ENCODE results near the gene IL17REL. TPM values are rescaled to one million over a fixed set of nuclear protein-coding genes. Genes with fewer than 3 reads are reported as not detected.

IL17REL gene
- total RNA-seq, 1 experiment from 2014 or later, result not detected

DNA sequence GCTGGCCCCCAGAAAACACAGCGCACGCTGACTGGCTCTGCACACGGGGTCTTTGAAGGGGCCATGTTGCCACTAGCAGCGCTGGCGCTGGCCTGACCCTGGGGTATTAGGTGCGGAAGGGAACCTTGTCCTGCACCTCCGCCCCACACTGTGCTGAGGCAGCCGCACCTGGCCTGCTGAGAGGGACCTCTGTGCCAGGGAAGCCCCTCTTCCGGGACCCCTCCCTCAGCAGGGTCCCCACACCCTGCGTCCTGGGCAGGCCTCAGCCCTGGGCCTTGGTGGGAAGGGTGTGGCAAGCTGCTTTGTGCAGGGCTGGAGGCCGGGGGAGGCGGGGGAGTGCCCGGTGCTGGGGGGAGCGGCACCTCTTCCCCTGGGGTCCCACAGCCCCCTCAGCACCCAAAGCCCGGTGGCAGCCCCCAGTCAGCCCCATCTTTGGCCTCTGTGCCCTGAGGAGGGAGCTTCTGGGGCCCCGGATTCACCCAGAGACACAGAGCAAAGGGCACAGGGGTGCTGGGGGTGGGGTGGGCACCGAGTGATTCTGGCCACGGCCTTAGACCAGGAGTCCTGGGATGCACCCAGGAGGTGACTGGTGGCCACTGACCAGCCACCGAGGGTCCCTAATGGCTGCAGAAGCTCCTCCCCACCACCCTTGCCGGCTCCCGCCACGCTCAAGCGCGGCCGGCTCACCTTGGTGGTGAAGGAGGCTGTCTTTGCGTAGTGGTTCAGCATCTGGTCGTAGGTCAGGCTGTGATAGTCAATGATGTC is 34.1 kb upstream of the IL17REL start:
- no peak for DNase-seq (ENCODE audit: low read depth)

DNA sequence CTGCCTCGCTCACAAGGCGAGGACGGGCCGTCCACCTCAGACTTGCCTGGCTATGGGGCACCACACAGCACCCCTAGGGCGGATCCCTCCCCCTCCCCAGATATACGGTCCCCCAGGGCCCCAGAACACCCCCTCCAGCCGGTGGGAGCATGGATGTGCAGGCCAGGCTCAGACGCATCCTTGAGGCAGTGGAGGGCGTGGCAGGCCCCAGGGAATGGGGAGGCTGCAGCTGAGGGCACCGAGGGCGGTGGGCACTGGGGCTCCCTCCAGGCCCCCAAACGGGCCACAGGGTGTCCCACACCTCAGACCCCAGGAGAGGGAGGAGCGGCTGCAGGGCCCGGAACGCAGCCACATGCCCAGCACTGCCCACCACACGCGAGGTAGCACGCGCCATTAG is 33.5 kb upstream of the IL17REL start:
- no peak for DNase-seq (ENCODE audit: low read depth)

DNA sequence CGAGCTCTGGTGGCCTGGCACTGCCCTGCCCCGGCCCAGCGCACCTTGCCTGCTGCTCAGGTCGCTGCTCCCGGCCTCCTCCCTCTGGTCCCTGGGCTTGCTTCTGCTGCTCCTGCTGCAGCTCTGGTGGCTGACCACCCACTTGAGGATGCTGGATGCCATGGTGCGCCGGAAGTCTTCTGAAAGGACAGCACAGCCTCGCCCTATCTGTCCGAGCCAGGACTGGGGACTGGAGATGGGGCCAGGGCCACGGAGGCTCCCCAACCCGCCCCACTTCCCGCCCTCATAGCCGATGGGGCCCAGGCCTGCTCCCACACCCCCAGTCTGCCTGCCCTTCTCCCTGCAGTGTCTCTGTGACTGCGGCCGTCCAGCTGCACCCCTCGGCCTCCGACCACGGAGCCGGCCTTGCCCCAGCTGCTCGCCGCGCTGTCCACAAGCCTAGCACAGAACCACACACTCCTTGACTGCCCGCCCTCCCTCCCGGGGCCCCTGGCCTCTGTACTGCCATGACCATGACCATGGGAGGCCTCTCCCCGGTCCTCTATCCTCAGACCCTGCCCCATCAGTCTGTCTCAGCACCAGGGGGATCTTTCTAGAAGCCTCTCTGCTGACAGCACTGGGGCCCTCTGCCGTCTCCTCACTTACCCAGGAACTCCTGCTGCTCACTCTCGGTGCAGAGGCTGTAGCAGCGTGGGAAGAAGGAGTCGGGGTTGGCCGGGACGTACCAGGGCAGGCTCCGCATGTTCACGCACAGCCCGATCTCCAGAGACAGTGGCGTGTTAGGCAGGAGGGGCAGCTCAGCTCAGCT is 32.9 kb upstream of the IL17REL start:
- no peak for DNase-seq (ENCODE audit: low read depth)

DNA sequence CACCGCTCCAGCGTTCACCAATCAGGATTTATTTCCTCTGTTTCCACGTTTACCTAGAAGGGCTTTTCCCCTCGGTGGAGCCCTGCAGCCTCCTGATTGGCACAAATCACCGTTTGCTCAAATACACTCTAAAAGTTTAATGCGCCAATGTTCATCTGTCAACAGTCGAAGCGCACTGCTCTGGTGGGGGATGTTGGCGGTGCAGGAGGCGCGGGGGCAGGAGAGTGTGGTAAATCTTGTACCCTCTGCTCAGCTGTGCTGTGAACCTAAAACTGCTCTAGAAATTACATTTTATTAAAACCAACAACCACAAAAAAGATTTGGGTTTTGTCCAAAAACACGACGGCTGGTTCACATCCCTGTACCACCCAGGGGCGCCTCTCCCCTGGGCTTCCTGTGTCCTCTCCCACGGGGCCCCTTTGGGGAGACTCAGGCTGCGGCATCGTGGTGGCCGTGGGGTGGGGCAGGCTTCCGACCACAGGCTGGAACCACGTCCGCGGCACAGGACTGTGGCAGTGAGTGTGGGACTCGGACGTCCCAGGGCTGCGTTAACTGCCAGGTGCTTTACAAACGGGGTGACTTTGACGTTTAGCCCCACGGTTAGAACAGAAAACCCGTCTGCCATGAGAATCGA is 32.0 kb upstream of the IL17REL start:
- DNase-seq (ENCODE audit: low read depth), result no peak

DNA sequence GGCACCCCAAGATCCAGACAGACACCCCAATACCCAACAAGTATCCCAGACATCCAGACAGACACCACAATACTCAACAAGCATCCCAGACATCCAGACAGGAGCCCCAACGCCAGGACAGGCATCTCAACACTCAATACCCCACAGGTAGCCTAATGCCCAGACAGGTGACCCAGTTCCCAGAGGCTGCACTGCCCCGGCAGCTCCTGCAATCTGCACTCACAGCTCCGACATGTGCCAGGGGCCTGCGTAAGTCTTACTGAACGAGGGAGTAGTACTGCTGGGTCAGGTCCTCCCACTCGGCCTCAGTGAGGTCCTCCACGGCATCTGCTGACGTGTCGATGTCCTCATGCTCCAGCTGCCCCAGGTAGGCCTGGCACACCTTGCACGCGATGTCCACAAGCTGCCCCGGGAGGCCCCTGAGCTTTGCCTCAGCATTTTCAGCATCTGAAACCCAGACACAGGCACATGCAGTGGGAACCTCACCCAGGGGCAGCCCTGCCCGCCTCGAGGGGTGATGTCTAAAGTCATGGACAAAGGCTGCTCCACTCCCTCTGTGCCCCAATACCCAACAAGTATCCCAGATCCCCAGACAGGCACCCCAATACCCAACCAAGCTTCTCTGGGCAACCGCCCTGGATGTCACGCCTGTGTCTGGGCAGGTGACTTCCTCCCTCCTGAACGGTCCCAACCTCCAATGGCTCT is 28.9 kb upstream of the IL17REL start:
- no peak for DNase-seq (ENCODE audit: low read depth)

DNA sequence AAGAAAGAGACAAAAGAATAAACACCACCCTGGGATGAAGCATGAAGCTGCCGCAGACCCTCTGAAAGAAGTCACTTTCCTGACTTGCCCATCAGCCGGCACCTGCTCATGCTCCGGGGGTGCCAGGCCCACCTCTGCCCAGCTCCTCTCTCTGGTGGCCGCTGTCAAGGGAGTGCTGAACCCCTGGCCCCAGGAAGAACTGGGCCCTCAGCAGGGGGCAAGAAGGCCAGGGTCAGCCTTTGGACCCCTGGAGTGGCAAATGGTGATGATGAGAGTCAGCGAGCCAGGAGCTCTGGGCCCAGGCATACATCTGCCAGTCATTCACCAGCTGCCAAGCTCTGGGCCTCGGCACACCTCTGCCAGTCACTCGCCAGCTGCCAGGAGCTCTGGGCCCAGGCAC is 28.2 kb upstream of the IL17REL start:
- DNase-seq (ENCODE audit: low read depth), result no peak

DNA sequence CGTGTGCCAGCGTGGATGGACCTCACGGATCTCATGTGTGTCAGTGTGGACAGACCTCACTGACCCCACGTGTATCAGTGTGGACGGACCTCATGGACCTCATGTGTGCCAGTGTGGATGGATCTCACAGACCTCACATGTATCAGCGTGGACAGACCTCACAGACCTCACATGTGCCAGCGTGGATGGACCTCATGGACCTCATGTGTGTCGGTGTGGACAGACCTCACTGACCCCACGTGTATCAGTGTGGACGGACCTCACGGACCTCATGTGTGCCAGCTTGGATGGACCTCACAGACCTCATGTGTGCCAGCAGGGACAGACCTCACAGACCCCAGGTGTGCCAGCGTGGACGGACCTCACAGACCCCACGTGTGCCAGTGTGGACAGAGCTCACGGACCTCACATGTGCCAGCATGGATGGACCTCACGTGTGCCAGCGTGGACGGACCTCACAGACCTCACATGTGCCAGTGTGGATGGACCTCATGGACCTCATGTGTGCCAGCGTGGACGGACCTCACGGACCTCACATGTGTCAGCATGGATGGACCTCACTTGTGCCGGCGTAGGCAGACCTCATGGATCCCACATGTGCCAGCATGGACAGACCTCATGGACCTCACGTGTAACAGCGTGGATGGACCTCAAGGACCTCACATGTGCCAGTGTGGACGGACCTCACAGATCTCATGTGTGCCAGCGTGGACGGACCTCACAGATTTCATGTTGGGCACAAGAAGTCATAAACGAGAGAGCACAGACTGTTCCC is 27.3 kb upstream of the IL17REL start:
- DNase-seq (ENCODE audit: low read depth), result no peak

DNA sequence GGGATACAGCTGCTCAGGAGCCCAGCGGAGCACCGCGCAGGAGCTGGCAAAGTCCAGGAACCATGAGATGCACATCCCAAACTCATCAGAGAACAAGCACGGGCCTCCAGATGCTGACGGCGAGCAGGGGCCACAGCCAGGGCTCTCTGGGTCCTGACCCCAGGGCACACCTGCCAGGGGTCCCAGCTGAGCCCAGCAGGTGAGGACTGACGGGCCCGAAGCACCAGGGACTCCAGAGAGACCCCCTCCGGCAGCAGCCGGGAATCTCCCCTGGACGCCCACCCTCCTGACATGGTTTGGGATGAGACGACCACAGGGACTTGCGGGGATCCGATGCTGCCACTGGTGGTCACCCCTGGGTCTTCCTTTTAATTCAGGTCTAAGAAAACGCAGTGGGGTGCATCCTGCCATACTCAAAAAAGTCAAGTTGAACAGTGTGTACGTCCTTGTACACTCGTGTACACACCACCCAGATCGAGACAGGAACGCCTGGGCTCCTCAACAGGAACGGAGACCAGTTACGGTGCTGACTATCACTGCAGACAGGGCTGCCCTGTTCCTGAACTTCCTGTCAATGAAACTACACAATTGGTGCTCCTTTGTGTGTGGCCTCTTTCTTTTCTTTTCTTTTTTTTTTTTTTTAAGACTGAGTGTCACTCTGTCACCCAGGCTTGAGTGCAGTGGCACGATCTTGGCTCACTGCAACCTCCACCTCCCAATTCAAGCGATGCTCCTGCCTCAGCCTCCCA is 23.6 kb upstream of the IL17REL start:
- no peak for DNase-seq (ENCODE audit: low read depth)

DNA sequence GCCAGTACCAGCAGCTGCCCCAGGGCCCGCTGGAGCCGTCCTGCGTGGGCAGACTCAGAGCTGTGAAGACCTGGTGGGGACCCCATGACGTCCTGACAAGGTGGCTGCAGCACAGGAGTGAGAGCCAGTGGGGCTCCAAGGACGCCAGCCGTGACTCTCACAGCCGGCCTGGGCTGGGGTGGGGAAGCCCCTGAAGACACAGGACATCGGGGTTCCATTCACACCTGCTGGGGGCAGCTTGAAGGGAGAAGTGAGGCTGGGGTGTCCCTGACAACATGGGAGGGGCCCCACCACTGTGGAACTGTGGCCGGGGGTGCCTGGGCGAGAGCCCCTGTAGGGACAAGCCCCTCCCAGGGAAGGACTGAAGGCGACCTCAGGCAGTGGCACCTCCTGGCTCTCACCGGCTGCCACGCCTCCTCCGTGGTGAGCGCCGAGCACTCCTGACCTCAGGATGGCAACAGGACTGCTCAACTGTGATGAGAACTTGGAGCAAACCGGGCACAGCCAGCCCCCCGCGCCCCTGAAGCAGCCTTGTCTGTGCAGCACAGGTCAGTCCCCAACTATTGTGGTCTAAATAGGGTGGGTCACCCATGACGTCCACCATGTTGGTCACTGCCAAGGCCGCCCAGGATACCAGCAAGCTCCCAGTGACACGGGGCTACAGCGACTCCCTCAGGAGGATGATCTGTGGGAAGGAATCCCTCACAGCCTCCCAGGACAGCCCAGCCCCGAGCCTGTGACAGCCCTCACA is 22.7 kb upstream of the IL17REL start:
- DNase-seq (ENCODE audit: low read depth), result no peak

DNA sequence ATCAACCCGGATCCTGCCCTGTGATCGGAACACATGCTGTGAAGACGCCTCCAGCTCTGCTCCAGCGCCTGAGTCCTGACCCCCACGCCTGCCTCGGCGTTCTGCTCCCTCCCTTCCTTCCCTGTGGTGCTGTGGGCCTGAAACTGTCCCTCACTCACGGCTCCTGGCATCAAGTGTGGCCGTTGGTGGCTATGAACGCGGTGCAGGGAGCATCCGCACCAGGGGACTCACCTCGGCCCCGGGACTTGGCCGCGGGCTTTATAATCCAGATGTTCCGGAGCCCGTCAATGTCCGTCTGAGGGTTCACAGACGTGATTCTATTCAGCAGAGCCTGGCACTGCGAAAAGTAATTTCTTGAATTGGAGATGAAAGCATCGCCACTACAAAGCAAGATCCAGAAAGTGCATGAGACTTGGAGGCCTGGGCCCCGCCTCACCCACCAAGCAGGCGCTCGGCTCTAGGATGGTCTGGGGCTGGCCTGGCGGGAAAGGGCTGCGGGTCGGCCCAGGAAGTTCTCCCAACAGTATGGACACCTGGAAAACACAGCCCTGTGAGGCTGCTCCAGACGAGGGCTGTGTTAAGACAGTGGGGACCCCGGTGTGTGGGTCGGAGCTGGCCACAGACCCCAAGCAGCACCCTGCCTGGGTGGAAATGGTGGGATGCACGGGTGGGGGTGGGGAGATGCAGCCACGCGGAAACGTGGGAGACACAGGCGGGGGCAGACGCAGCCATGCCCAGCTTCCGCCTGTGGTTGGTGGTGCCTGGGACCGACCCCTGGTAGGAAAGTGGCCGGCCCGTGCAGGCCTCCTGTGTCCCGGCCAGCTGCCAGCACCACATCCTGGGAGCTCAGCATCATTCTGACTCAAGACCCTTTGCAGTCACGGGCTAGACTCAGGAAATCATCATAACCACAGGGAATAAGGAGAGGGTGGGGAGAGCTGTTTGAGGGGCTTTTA is 21.8 kb upstream of the IL17REL start:
- no peak for DNase-seq (ENCODE audit: low read depth)

DNA sequence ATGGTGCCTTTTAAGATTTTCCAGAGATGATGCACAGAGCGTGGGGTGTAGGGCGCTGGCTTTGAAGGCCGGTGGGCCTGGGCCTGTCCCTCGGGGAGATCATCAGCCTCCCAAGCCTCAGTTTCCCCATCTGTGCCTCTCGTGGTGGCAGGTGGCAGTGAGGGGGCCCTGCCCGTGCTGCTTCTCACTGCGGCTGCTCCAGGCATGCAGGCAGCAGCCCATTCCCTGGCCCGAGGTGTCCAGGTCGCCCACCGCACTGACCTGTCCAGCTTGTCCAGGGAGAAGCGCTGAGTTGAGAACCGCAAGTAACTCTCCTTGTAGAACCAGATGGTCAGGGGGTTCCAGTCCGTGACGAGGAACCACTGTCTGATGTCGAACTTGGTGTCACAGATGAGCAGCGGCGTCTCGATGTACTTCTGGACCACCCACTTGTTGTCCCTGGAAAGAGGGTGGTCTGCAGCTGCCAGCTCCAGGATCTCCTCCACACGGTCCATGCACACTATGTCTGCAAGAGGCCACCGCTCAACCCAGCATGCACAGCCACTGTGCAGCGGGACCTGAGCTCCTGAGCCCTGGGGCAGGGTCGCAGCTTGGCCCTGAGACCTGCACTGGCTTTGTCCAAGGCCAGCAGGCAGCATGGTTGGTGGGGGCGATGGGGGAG is 20.5 kb upstream of the IL17REL start:
- no peak for DNase-seq (ENCODE audit: low read depth)

DNA sequence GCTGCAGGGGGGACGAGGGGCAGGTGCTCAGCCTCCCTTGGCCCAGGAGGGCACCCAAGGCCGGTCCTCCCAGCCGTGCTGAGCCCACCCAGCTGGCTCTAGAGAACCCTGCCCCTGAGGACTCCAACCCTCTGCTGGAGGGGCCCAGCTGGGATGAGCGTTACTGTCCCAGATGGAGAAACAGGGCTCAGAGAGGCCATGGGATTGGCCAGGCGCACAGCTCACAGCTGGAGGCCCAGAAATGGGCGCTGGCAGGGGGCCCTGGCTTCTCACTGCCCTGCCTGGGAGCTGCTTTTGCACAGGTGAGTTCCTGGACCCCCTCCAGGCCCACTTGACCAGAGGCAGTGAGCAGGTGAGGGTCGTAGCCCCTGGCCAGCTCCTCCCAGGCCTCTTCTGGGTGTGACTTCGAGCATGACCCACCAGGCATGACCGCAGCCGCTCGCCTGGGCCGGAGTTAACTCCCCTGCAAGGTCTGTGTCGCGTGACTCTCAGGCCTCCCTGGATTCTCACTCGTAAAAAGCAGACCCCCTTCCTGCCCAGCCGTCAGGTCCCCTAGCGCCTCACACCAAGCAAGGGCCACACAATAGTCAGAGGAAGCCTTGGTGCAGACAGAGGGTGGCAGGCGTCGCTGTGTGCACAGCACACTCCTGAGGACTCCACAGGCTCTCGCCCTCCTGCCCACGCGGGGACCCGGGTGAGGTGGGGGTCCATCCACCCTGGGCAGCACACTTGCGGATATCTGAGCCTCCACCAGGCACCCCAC is 19.7 kb upstream of the IL17REL start:
- no peak for DNase-seq (ENCODE audit: low read depth)

DNA sequence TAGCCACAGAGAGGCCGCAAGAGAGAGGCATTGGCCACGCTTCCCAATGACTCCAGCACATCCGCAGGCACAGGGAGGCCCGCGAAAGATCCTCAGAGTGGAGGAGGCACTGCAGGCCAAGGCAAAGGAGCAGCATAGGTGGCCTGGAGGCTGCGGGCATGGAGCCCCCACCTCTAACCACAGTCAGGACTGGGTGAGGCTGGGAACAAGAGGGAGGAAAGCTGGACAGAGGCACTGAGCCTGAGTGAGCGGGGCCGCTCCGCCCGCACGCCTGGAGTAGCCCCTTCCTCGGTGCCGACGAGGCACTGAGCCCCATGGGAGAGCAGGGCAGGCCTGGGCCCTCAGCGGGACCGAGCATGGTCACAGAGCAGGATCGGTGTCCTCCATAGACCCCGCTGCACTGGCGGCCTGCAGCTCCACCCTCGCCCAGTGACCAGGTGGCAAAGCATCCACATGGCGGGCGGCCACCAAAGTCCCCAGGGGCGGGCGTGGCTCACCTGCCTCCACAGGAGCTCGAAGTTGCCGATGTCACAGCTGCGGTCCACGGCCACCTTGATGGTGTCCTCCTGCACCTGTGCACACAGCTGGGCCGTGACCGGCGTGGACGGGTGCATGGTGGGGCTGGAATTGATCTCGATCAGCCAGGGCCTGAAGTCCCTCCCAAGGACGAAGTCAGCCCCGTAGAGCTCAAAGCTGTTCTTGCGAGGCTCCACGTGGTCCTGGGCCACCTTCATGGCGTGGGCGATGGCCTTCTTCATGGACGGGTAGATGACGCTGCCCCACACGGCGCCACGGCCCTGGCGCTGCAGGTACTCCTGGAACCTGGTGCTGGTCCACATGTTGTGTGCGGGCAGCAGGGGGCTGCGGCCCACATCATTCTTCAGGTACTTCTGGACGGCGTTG is 18.9 kb upstream of the IL17REL start:
- no peak for DNase-seq (ENCODE audit: low read depth)

DNA sequence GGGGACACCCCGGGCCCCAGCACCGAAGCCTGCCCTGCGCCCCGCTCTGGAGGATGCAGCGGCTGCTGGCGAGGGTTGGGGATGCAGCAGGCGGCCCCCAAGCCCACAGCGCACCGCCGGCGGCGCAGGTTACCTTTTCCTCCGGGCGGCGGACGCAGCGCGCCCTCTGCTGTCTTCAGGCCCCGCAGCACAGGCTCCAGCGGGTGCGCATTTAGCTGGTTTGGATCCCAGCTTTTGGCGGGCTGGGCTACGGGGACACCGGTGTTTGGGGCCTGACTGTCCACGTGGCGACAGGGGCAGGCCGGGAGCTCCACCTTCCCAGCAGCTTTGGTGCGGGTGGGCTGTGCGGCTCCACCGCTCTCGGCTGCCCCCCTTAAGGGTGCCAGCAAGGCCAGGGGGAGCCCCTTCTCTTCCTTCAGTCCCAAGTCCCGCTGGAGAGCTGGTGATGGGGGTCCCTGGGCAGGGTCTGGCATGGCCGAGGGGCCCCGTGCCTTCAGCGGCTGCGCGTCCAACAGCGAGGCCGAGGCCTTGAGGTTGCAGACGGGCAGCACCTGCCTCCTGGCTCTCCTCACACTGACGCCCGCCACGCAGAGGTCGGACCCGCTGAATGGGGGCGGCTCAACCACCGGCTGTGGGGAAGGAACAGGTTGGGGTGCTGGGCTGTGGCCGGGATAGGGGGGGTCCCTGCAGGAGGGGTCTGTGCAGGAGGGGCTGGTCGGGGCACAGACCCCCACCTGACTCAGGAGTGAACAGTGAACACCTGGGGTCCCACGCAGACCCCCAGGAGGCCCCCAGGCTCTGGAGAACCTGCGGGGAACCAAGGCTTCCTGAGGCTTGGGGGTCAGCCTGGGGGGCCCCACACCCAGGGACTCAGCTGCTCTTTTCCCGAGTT is 18.0 kb upstream of the IL17REL start:
- peak; percentile 33 for DNase-seq (ENCODE audit: low read depth)
